ENCODE data around the gene RALGPS1. TPM values are rescaled to one million over a fixed set of nuclear protein-coding genes. Genes with fewer than 3 reads are reported as not detected.

Gene RALGPS1
- total RNA-seq, 2 experiments from 2014 or later, result 1.9 to 2.2 TPM

- TF ChIP-seq CTCF (IDR thresholded peaks at IDR 0.05), result no peak
- Mint-ChIP-seq H3K9me3 (no peaks in the 10 kb centered on the region), H3K27me3 (peaks cover 3% of the 10 kb centered on the region), H3K4me3 (no peak overlapping the region), H3K4me1 (ENCODE audit: low read depth) (no peaks in the 10 kb centered on the region), H3K36me3 (ENCODE audit: low read depth) (no peaks in the 10 kb centered on the region), H3K27ac (no peak overlapping the region)
- POLR2A ChIA-PET, result no interaction called here
- ATAC-seq (no peak), DNase-seq (no peak)
- CTCF ChIA-PET, result interaction anchor here (2.0 kb wide), 1 partner anchor 246 kb away, joined by 6 read pairs; no protein-coding TSS in a partner anchor
- intact Hi-C loops (cut with micrococcal nuclease), result no loop called here
Observed at GRCh38 chr9:126952205-126952977, 37.8 kb downstream of the RALGPS1 start.

GRCh38 chr9:126953041-126953809 lies 38.6 kb downstream of the RALGPS1 start:
- no peak for TF ChIP-seq CTCF (IDR thresholded peaks at IDR 0.05)
- Mint-ChIP-seq H3K27me3 (peaks cover 3% of the 10 kb centered on the region), H3K36me3 (ENCODE audit: low read depth) (no peaks in the 10 kb centered on the region), H3K27ac (no peak overlapping the region), H3K4me3 (no peak overlapping the region), H3K4me1 (ENCODE audit: low read depth) (no peaks in the 10 kb centered on the region), H3K9me3 (no peaks in the 10 kb centered on the region)
- ChIA-PET CTCF (interaction anchor here (0.8 to 2.0 kb wide), 3 partner anchors 11 to 245 kb away, joined by 3 to 6 read pairs (median 3); no protein-coding TSS in a partner anchor), POLR2A (no interaction called here)
- no peak for DNase-seq
- intact Hi-C loops (cut with micrococcal nuclease), result no loop called here
- ATAC-seq, result no peak

- Mint-ChIP-seq H3K27ac (no peak overlapping the region), H3K36me3 (ENCODE audit: low read depth) (no peaks in the 10 kb centered on the region), H3K27me3 (peaks cover 8% of the 10 kb centered on the region), H3K9me3 (no peaks in the 10 kb centered on the region), H3K4me3 (no peak overlapping the region), H3K4me1 (ENCODE audit: low read depth) (no peaks in the 10 kb centered on the region)
- ChIA-PET CTCF (interaction anchor here (0.7 kb wide), 1 partner anchor 13 kb away, joined by 3 read pairs; no protein-coding TSS in a partner anchor), POLR2A (no interaction called here)
- intact Hi-C loops (cut with micrococcal nuclease), result no loop called here
- DNase-seq (no peak), ATAC-seq (no peak)
- no peak for TF ChIP-seq CTCF (IDR thresholded peaks at IDR 0.05)
Observed at GRCh38 chr9:126955811-126956210, 41.2 kb downstream of the RALGPS1 start.

- Mint-ChIP-seq H3K4me1 (ENCODE audit: low read depth) (no peaks in the 10 kb centered on the region), H3K27ac (no peak overlapping the region), H3K9me3 (no peaks in the 10 kb centered on the region), H3K4me3 (no peak overlapping the region), H3K36me3 (ENCODE audit: low read depth) (no peaks in the 10 kb centered on the region), H3K27me3 (peaks cover 8% of the 10 kb centered on the region)
- intact Hi-C loops (cut with micrococcal nuclease), result no loop called here
- ChIA-PET CTCF (interaction anchor here (1.0 kb wide), 2 partner anchors 8 to 242 kb away, joined by 3 read pairs; no protein-coding TSS in a partner anchor), POLR2A (no interaction called here)
- TF ChIP-seq CTCF (IDR thresholded peaks at IDR 0.05), result no peak
- no peak for ATAC-seq
- no peak for DNase-seq
Observed at GRCh38 chr9:126956917-126957686, 42.5 kb downstream of the RALGPS1 start.
